Measurements from ENCODE around the gene TMEM150C. TPM values are rescaled to one million over a fixed set of nuclear protein-coding genes. Genes with fewer than 3 reads are reported as not detected.
"Not testable (repeated sequence)": the region's sequence is repeated elsewhere in the genome, so short reads cannot be mapped to it uniquely, and the experiment has no call there.

TMEM150C gene
- total RNA-seq, 2 experiments from 2014 or later: not detected

DNA sequence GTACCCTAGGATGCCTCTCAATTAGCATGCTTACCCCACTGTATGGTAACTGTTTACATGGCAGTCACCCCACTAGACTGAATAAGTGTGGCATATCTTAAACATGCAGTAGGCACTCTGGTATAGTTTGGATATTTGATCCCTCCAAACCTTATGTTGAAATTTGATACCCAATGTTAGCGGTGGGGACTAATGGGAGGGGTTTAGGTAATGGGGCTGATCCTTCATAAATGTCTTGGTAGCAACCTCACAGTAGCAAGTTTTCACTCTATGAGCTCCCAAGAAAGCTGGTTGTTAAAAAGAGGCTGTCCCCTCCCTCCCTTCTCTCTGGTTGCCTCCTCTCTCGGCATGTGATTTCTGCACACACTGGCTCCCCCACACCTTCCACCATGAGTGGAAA is 10.1 kb downstream of the TMEM150C start:
- DNase-seq: no peak
- no peak overlapping the region for H3K27ac Mint-ChIP-seq
- no peak overlapping the region for H3K4me3 Mint-ChIP-seq
- peaks cover 30% of the 10 kb centered on the region for H3K27me3 Mint-ChIP-seq
- H3K4me1 Mint-ChIP-seq: no peaks in the 10 kb centered on the region
- H3K36me3 Mint-ChIP-seq: no peaks in the 10 kb centered on the region
- H3K9me3 Mint-ChIP-seq: peaks cover 5% of the 10 kb centered on the region

DNA sequence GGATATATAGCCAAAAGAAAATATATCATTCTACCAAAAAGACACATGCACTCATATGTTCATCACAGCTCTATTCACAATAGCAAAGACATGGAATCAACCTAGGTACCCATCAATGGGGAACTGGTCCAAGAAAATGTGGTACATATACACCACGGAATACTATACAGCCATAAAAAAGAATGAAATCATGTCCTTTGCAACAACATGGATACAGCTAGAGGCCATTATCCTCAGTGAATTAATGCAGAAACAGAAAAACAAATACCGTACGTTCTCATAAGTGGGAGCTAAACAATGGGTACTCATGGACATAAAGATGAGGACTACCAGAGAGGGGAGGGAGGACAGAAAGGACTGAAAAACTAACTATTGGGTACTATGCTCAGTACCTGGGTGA is 13.9 kb downstream of the TMEM150C start:
- peaks cover 27% of the 10 kb centered on the region for H3K27me3 Mint-ChIP-seq
- H3K36me3 Mint-ChIP-seq, H3K27ac Mint-ChIP-seq, H3K4me1 Mint-ChIP-seq, DNase-seq, H3K4me3 Mint-ChIP-seq, H3K9me3 Mint-ChIP-seq: not testable (repeated sequence)

DNA sequence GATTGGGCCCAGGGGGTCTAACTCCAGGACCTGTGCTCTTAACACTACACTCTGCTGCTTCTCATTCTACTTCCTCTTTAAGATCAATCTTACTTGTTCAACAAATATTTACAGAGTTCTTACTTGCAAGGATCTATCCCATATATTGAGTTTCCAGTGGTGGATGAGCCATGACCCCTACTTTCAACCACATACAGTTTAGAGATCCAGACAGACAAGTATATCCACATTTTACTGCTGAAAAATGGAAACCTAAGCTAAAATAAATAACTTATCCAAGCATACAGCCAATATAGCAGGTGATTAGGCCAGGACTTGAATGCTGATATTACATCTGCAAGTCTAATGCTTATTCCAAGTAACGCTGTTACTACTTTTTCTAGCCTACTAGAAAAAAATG is 18.7 kb downstream of the TMEM150C start:
- no peak overlapping the region for H3K4me3 Mint-ChIP-seq
- H3K9me3 Mint-ChIP-seq: no peaks in the 10 kb centered on the region
- H3K27me3 Mint-ChIP-seq: peaks cover 30% of the 10 kb centered on the region
- H3K4me1 Mint-ChIP-seq: no peaks in the 10 kb centered on the region
- DNase-seq: no peak
- no peaks in the 10 kb centered on the region for H3K36me3 Mint-ChIP-seq
- no peak overlapping the region for H3K27ac Mint-ChIP-seq

DNA sequence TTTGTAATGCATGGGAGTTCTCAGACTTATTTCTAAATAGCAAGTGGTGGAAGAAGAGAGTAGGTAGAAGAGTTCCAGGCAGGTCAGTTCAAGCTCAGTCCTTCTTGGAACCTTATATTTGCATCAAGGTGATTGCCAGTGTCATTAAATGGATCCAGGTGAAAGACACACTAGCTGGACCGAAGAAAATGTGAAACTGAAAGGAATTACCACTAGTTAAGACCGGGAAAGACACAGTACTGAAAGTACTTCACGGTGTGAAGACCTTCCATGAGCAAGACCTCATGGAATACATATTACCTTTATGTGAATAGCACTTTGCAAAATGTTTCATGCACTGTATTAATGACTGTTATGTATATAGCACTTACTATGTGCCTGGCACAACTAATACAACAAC is 19.1 kb downstream of the TMEM150C start:
- Mint-ChIP-seq H3K27me3 (peaks cover 27% of the 10 kb centered on the region), H3K9me3 (no peaks in the 10 kb centered on the region), H3K4me3 (no peak overlapping the region), H3K4me1 (no peaks in the 10 kb centered on the region), H3K36me3 (no peaks in the 10 kb centered on the region), H3K27ac (no peak overlapping the region)
- DNase-seq: no peak

DNA sequence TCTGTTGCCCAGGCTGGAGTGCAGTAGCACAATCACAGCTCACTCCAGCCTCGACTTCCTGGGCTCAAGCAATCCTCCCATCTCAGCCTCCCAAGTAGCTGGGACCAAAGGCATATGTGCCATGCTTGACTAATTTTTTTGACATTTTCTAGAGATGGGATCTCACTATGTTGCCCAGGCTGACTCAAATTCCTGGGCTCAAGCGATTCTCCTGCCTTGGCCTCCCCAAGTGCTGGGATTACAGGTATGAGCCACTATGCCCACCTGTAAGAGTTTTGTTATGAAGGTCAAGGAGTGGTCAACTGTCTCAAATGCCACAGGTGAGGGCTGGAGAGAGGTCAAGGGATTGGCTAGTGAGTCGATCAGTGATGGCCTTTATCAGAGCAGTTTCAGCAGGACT is 32.5 kb downstream of the TMEM150C start:
- Mint-ChIP-seq H3K9me3 (no peaks in the 10 kb centered on the region), H3K36me3 (no peaks in the 10 kb centered on the region), H3K27ac (no peak overlapping the region), H3K4me3 (no peak overlapping the region), H3K27me3 (peaks cover 4% of the 10 kb centered on the region), H3K4me1 (no peaks in the 10 kb centered on the region)
- DNase-seq: no peak

DNA sequence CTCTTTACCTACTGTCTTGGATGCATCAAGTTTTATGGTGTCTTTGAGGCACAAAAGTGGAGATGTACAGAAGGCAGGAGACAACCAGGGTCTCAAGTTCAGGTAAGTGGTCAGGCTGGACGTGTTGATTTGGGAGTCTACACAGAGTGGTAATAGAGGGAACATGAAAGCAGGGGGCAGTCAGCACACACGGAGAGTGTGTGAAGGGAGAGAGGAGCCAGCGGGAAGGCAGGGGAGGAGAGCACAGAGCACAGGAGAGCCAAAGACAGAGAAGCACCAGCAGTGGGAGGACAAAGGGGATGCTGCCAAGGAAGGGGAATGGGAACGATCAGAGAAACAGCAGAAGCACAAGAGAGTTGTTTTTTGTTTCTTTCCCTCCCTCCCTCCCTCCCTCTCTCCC is 32.9 kb downstream of the TMEM150C start:
- no peak for DNase-seq
- Mint-ChIP-seq H3K4me3 (no peak overlapping the region), H3K9me3 (no peaks in the 10 kb centered on the region), H3K27me3 (peaks cover 4% of the 10 kb centered on the region), H3K36me3 (no peaks in the 10 kb centered on the region), H3K4me1 (no peaks in the 10 kb centered on the region), H3K27ac (no peak overlapping the region)

DNA sequence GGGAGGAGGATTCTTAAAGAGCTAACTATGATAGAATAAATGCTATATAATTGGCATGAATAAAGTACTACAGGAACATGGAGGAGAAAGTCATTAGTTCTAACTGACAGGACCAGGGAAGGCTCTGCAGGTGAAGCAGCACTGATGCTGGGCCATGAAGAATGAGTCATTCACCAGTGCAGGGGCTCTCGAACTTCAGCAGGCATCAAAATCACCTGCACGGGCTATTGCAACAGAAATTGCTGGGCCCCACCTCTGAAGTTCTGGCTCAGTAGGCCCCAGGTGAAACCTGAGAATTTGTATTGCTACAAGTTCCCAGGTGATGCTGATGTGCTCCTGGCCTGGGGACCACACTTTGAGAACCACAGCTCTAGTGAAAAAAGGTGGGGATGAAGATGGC is 33.7 kb downstream of the TMEM150C start:
- Mint-ChIP-seq H3K4me1 (no peaks in the 10 kb centered on the region), H3K27ac (no peak overlapping the region)

DNA sequence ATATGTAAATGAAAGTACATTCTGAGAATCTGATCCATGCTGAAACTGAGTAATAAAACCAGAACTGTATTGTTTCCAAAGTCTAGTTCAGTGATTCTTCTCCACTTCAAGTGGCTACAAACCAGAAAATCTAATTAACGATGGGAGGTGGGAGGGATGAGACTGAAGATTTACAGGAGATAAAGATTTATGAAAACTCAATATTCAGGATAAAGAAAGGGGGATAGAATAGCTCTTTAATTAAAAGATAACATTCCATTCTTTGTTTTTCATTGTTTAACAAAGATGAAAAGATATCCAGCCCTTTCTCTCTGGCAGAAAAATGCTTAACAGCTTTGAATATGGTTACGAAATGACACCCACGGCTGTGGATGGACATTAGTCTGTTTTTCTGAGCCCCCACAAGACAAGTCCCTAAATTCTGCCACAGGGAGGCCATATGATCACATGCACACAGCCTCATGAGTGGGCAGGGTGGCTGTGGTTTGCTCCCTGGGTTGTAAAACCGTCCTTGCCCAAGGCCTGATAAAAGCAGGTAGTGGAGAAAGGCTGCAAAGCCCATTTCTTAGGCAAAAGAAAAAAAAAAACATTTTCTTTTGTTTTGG is 36.4 kb downstream of the TMEM150C start:
- peaks cover 4% of the 10 kb centered on the region for H3K27me3 Mint-ChIP-seq

More for the DNA sequence above, 33.7 kb downstream of the TMEM150C start:
- no peaks in the 10 kb centered on the region for H3K9me3 Mint-ChIP-seq
- H3K36me3 Mint-ChIP-seq: no peaks in the 10 kb centered on the region
- H3K4me3 Mint-ChIP-seq: no peak overlapping the region
- peaks cover 4% of the 10 kb centered on the region for H3K27me3 Mint-ChIP-seq
- no peak for DNase-seq

DNA sequence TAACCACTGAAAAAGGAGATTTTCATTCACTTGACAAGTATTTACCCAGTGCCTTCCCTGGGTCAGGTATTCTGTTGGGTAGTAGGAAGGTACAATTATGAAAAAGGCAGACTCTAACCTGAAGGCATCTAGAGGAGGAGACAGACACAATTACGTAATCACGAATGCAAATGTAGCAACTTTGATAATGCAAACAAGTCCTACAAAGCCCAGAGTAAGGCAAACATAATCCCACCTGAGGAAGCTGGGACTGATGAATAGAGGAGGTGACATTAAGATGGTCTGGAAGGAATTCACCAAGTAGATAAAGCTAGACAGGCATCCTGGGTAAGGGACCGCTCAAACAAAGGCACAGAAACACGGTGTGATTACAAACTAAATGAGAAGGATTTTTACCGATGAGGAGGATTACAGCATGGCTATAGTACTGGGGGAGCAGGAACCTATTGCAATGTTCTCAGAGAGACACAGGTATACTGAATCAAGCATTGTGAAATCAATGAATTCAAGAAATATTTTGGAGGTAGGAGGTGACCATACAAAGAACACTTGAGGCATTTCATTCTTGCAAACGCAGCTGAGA is 37.1 kb downstream of the TMEM150C start:
- Mint-ChIP-seq H3K9me3 (no peaks in the 10 kb centered on the region), H3K36me3 (no peaks in the 10 kb centered on the region), H3K27ac (no peak overlapping the region), H3K4me1 (no peaks in the 10 kb centered on the region), H3K4me3 (no peak overlapping the region), H3K27me3 (peaks cover 4% of the 10 kb centered on the region)
- DNase-seq: no peak

More for the DNA sequence above, 36.4 kb downstream of the TMEM150C start:
- no peak overlapping the region for H3K4me3 Mint-ChIP-seq
- H3K27ac Mint-ChIP-seq: no peak overlapping the region
- H3K36me3 Mint-ChIP-seq: no peaks in the 10 kb centered on the region
- no peaks in the 10 kb centered on the region for H3K4me1 Mint-ChIP-seq
- H3K9me3 Mint-ChIP-seq: no peaks in the 10 kb centered on the region
- no peak for DNase-seq

DNA sequence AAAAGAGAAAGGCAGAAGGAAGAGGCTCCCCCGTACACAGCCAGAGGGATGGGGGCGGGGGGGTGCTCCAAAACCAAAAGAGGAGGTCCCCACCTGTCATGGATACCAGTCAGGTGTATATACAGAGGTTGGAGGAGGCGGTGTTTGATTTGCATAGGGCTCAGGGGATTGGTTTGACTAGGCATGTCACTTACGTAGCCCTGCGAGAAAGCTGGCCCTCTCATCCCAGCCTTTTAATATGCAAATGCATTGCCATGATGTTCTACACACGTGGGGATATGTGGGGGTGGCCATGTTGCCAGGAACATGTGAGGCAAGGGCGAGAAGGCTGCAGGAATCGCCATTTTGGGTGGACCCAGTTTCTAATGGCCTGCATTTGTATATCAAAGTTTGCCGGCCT is 38.6 kb downstream of the TMEM150C start:
- Mint-ChIP-seq H3K4me3 (no peak overlapping the region), H3K9me3 (no peaks in the 10 kb centered on the region), H3K27ac (no peak overlapping the region), H3K36me3 (no peaks in the 10 kb centered on the region), H3K4me1 (no peaks in the 10 kb centered on the region), H3K27me3 (peaks cover 4% of the 10 kb centered on the region)
- DNase-seq: no peak

DNA sequence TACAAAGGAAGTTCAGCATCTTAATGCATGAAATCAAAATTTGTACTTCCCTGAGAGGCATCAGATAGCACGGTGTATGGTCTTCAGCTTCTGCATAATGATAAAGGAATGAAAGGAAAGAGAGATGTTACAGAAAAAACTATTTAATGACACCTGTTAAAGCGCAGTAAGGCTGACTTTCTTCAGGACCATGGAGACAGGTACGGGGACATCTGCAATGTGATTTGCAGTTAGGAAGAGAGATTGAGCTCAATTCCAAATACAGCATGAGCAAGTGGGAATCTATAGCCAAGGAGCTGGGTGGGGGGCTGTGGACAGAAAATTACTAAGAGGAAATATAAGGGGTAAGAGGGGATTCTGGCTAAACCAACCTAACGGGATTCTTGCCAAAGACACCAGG is 39.3 kb downstream of the TMEM150C start:
- Mint-ChIP-seq H3K27me3 (peaks cover under 1% of the 10 kb centered on the region), H3K9me3 (no peaks in the 10 kb centered on the region), H3K27ac (no peak overlapping the region), H3K36me3 (no peaks in the 10 kb centered on the region), H3K4me3 (no peak overlapping the region), H3K4me1 (no peaks in the 10 kb centered on the region)
- DNase-seq: no peak

DNA sequence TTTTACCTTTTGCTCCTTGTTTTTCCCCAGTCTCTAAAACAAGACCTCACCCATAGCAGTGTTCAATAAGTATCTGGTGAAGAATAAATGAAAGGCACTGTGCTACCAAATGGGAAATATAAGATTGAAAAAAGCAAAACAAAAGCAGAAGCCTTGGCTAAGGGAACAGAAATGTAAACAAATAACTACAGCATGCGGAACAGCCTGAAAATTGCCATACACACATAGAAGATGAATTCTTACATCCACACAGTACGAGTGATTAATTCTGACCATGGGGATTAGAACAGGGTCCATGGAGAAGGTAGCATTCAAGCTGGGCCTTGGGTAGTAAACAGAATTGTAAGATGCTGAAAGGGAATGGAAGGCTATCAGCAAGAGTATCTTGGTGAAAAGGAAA is 40.5 kb downstream of the TMEM150C start:
- no peak overlapping the region for H3K27ac Mint-ChIP-seq
- no peak overlapping the region for H3K4me3 Mint-ChIP-seq
- no peak for DNase-seq
- H3K36me3 Mint-ChIP-seq: no peaks in the 10 kb centered on the region
- no peaks in the 10 kb centered on the region for H3K4me1 Mint-ChIP-seq
- H3K27me3 Mint-ChIP-seq: no peaks in the 10 kb centered on the region
- no peaks in the 10 kb centered on the region for H3K9me3 Mint-ChIP-seq

DNA sequence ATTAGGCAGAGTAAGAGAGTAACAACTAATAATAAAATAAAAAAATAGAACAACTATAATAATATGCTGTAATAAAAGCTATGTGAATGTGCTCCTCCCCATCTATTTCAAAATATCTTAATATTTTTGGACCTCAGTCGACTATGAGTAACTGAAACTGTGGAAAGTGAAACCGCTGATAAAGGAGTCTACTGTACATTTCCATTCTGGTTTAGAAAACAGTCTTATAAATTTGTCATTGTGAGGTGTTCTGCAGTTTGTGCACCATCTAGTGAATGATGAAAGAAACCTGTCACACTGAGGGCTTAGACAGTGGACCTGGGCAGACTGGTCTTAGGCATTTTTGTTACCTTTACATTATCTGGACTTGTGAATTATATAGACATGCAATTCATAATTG is 42.0 kb downstream of the TMEM150C start:
- H3K36me3 Mint-ChIP-seq: no peaks in the 10 kb centered on the region
- H3K27ac Mint-ChIP-seq: no peak overlapping the region
- H3K9me3 Mint-ChIP-seq: no peaks in the 10 kb centered on the region
- no peaks in the 10 kb centered on the region for H3K27me3 Mint-ChIP-seq
- H3K4me3 Mint-ChIP-seq: no peak overlapping the region
- no peaks in the 10 kb centered on the region for H3K4me1 Mint-ChIP-seq
- no peak for DNase-seq

DNA sequence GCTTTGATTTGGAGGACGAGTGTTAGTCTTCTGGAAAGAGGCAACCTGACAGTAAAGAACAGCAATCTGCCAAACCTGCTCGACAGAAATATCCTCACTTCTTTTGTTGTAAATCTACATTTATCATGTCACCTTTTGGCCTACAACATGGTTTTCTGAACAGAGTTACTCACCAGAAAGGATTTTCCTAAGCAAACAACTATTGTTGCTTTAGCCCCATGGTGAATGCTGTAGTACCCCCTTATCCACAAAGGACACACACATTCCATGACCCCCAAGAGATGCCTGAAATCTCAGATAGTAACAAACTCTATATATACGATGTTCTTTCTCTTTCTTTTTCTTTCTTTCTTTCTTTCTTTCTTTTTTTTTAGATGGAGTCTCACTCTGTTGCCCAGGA is 42.7 kb downstream of the TMEM150C start:
- no peak for DNase-seq
- Mint-ChIP-seq H3K27me3 (no peaks in the 10 kb centered on the region), H3K4me1 (no peaks in the 10 kb centered on the region), H3K4me3 (no peak overlapping the region), H3K36me3 (no peaks in the 10 kb centered on the region), H3K27ac (no peak overlapping the region), H3K9me3 (no peaks in the 10 kb centered on the region)

DNA sequence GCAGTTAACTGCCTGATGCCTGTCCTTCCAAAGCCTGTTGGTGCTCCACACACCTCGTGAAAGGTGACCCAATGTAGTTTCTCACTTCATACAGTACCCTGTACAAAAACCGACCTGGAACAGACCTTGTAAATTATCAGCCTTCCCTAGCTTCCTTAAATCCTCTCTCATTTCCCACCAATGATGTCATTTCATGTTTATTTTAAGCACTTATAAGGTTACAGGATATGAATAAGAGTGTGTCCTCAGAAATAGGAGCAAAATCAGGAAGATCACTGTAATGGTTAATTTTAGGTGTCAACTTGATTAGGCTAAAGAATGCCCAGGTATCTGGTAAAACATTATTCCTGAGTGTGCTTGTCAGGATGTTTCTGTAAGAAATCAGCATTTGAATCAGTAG is 44.7 kb downstream of the TMEM150C start:
- H3K4me3 Mint-ChIP-seq: no peak overlapping the region
- H3K4me1 Mint-ChIP-seq: no peaks in the 10 kb centered on the region
- no peaks in the 10 kb centered on the region for H3K36me3 Mint-ChIP-seq
- H3K27ac Mint-ChIP-seq: no peak overlapping the region
- no peak for DNase-seq
- peaks cover 9% of the 10 kb centered on the region for H3K27me3 Mint-ChIP-seq
- no peaks in the 10 kb centered on the region for H3K9me3 Mint-ChIP-seq

DNA sequence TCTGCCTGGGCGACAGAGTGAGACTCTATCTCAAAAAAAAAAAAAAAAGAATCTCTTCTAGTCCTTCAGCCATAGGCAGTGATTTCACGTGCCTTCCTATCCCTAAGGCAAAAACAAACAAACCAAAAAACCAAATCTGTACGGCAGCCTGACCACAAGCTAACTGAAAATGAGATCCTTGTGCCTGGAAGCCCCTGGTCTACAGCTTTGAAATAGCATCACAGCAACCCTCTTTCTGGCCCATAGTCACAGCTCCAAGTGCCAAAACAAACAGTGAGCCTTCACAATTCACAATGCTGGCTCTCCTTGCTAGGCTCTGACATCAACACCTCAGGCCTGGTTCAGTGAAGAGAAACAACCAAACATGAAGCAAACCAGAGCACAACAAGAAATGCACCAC is 46.1 kb downstream of the TMEM150C start:
- no peak overlapping the region for H3K27ac Mint-ChIP-seq
- peaks cover 1% of the 10 kb centered on the region for H3K4me1 Mint-ChIP-seq
- DNase-seq: no peak
- no peaks in the 10 kb centered on the region for H3K36me3 Mint-ChIP-seq
- H3K27me3 Mint-ChIP-seq: peaks cover 12% of the 10 kb centered on the region
- H3K9me3 Mint-ChIP-seq: no peaks in the 10 kb centered on the region
- H3K4me3 Mint-ChIP-seq: no peak overlapping the region
